ENCODE results near the gene ARID1A. TPM values are rescaled to one million over a fixed set of nuclear protein-coding genes. Genes with fewer than 3 reads are reported as not detected.

The ARID1A gene
- total and polyA plus RNA-seq, 9 of the 15 experiments (the other 6 are each of a cell fraction or from before 2014, with no cell fraction given) = 8.3 to 88.3 (median 22.5) TPM

DNA sequence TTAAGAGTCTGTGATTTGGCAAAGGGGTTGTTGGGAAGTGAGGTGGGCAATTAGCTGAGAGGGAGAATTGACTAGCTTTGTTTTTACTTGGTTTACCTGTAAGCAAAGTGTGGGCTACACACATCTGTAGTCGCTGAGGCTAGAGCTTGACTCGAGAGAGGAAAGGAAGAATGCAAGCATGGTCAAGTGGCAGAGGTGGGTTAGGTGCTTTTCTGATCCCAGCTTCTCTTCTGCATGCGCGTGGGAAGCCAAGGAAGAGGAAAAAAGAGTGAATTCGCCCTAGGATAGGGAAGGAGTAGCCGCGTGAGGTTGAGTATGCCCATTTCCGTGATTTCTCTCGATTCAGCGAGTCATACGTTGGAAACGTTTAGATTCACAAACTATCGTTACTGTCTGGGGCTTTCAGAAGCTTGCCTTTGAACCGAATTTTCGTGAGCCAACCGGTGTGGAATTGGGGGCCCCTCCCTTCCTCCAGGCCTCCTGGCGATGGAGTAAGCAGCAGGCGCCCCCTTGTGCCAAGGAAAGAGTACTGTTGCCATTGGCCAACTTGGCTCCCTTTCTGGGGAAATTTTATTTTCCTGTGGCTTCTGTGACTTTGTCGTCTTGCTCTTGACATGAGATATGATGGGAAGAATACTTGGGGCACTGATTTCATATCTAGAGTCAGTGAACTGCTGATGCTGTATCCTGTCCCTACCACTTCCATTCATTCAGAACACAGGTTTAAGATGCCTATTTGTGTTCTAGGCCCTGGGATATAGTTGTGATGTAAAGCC is 93.2 kb downstream of the ARID1A start (continued):
- TF ChIP-seq, protein P1, sequence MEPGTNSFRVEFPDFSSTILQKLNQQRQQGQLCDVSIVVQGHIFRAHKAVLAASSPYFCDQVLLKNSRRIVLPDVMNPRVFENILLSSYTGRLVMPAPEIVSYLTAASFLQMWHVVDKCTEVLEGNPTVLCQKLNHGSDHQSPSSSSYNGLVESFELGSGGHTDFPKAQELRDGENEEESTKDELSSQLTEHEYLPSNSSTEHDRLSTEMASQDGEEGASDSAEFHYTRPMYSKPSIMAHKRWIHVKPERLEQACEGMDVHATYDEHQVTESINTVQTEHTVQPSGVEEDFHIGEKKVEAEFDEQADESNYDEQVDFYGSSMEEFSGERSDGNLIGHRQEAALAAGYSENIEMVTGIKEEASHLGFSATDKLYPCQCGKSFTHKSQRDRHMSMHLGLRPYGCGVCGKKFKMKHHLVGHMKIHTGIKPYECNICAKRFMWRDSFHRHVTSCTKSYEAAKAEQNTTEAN (CRISPR knock-in tag; IDR thresholded peaks at IDR 0.05) = no peak
- TF ChIP-seq KLF13 (tag; IDR thresholded peaks at IDR 0.05; ENCODE audit: borderline replicate concordance, low read depth) (peak; percentile 54; the same call in 1 of the 2 replicates), CSDE1 (IDR thresholded peaks at IDR 0.05) (peak in 1 of 2 experiments; percentile 42; a peak in 1 of 4 replicates), SRF (CRISPR knock-in tag; IDR thresholded peaks at IDR 0.05) (0 out of 4 replicates have a peak, but pooled peaks of 1 of the 2 experiments have one; percentile 35), ATF1 (CRISPR knock-in tag; IDR thresholded peaks at IDR 0.05) (no peak), ATF1 (tag; IDR thresholded peaks at IDR 0.05) (peak; percentile 24; the same call in 1 of the 2 replicates), RB1 (IDR thresholded peaks at IDR 0.05; ENCODE audit: low read depth) (peak; percentile 87; the same call in 1 of the 2 replicates), KLF10 (CRISPR knock-in tag; IDR thresholded peaks at IDR 0.05) (no peak), NR2C2 (CRISPR knock-in tag; IDR thresholded peaks at IDR 0.05) (no peak), NR2C2 (tag; IDR thresholded peaks at IDR 0.05) (peak; percentile 11; the same call in 1 of the 2 replicates), TEAD2 (tag; IDR thresholded peaks at IDR 0.05) (no peak), KDM2B (CRISPR knock-in tag; IDR thresholded peaks at IDR 0.05) (0 out of 2 replicates have a peak, but pooled peaks have one; percentile 45), STAT5A (IDR thresholded peaks at IDR 0.05; ENCODE audit: borderline replicate concordance, low read length) (0 out of 2 replicates have a peak, but pooled peaks have one; percentile 13), NUFIP1 (IDR thresholded peaks at IDR 0.05; ENCODE audit: partially characterized antibody) (no peak), JUND (IDR thresholded peaks at IDR 0.05; ENCODE audit: borderline replicate concordance, low read depth, low read length) (peak; percentile 49; the same call in 1 of the 2 replicates), JUND (tag; IDR thresholded peaks at IDR 0.05; ENCODE audit: borderline replicate concordance, low read depth, low read length) (peak; percentile 55; the same call in 2 of the 3 replicates), POLR2AphosphoS5 (IDR thresholded peaks at IDR 0.05; ENCODE audit: control insufficient read depth, insufficient read depth, low read depth, low read length) (0 out of 2 replicates have a peak, but pooled peaks have one; percentile 26), RCOR1 (IDR thresholded peaks at IDR 0.05; ENCODE audit: borderline replicate concordance in 1 of 2, low read depth in 2 of 2, low read length in 2 of 2) (peak in 1 of 2 experiments; percentile 78; a peak in 1 of 4 replicates), L3MBTL2 (IDR thresholded peaks at IDR 0.05) (peak; percentile 54), ZNF77 (CRISPR knock-in tag; IDR thresholded peaks at IDR 0.05) (no peak), CEBPB (tag; IDR thresholded peaks at IDR 0.05) (peak; percentile 54; the same call in 1 of the 2 replicates), HLTF (IDR thresholded peaks at IDR 0.05) (no peak)
- TF ChIP-seq, protein P2, sequence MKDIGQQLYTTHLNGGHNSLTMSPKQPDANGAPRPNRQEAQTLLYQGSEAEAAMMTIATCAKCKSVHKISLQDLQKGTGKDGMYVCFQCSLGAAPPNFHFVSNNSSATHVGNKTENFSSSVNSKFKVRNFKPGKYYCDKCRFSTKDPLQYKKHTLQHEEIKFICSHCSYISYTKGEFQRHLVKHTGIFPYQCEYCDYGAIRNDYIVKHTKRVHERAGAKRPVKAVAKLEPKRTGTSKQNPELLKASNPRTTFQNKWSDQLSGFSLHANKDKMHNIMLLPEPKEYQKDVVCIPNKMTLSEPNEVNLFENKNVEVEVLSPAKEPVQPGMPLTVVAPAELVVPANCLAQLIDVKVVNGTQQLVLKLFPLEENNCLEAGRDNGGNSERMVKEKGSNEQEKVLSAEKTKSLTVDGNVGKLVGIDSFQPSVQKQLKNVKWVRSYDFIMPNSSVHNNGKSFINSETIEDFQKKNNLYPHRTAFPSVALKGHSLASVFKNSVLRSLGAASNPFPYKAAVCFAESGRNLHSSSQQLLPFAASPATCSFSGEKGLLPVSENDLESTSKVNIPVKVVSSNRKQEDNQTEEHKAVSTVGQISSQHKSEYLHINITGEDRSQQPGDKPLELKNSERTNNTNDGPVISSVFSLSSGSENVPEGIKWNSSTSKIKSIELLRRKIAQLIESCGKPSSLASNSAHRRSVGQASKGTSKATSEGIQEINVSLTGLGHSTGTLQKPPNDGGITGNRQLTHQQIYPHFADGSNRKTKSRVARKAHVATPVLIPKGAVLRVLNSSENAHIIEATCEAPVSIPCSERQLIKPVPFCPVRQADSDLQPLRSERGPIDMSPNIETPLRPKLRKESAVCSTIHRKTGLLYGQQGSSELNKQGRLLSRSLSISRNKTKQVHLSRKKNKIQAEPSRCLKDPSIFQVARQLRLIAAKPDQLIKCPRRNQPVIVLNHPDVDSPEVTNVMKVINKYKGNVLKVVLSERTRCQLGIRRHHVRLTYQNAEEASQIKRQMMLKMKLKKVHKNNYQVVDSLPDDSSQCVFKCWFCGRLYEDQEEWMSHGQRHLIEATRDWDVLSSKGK (CRISPR knock-in tag; IDR thresholded peaks at IDR 0.05) = no peak

Data from K562 (cell line).